Fibroblast of the conjunctiva (primary cell): ENCODE data around the gene CCDC78.

Experiments
- DNase-seq: peaks from one replicate; pipeline ENCODE4 v3.0.0-alpha.2; 2010; ENCODE audit warnings: low read depth

The CCDC78 gene

DNA sequence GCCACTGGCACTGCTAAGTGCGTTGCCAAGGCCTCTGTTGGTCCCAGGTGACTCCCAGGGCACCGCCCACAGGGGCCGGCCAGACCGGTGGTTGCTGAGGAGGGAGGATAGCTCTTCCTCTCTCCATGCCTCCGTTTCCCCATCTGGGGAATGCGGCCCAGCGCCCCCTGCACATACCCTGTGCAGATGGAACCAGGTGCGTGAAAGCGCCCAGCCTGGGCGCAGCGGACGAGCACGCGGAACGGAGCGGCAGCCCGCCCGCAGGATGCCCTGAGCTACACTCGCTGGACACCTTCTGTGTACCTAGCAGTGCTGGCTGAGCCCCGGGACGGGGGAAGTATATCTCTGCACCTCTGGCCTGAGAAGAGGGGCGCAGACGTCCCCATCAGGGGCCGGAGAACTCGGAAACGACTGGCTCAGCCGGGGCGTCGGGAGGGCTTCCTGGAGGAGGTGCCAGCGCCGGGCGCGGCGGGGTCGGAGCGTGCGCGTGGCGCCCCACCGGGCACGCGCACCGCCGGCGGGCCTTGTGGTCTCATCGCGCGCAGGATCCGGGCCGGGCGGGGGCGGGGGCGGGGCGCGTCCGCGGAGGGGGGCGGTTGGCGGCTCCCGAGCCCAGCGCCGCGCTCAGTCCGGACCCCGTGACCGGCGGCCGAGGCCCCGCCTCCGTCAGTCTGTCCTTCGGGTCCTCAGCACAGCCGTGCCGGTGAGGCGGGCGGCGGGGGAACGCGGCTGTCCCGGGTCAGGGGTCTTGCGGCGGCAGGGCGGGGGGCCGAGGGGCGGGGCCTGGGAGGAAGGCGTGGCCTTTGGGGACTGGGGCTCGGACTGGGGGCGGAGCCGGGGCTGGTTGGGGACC is at the start of gene CCDC78, which contains the start of gene HAGHL:
CCDC78 (minus strand) TSS at position 6 of the 853 bp plus-strand sequence. CDS start 76 bp downstream, outside the sequence.
HAGHL (plus strand) TSS at position 669 of the 853 bp plus-strand sequence. CDS start 404 bp downstream, outside the sequence.
- no peak for DNase-seq

DNA sequence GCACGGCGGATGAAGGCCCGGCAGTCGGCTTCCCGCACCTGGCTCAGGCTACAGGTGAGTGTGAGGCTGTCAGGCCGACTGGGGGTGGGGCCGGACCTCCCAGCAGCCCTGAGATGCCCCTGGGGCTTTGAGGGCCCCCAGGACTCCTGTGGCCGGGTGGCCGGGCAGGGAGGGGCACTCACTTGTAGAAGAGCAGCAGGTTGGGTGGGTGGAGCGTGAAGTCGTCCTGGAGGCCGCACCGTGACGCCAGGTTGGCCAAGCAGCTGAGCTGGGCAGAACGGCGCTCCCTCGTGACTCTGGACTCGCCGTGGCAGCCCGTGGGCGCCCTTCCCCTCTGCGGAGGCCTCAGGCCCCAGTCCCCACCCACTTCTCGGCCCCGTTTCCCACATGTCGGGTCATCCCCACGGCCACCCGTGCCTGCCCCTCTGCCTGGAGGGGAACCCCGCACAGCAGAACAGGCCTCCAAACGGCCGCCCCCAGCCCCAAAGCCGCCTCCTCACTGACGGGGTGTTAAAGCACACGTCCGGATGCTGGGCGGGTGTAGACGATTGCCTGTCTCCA is 49.1 kb upstream of the CCDC78 start:
- no peak for DNase-seq

DNA sequence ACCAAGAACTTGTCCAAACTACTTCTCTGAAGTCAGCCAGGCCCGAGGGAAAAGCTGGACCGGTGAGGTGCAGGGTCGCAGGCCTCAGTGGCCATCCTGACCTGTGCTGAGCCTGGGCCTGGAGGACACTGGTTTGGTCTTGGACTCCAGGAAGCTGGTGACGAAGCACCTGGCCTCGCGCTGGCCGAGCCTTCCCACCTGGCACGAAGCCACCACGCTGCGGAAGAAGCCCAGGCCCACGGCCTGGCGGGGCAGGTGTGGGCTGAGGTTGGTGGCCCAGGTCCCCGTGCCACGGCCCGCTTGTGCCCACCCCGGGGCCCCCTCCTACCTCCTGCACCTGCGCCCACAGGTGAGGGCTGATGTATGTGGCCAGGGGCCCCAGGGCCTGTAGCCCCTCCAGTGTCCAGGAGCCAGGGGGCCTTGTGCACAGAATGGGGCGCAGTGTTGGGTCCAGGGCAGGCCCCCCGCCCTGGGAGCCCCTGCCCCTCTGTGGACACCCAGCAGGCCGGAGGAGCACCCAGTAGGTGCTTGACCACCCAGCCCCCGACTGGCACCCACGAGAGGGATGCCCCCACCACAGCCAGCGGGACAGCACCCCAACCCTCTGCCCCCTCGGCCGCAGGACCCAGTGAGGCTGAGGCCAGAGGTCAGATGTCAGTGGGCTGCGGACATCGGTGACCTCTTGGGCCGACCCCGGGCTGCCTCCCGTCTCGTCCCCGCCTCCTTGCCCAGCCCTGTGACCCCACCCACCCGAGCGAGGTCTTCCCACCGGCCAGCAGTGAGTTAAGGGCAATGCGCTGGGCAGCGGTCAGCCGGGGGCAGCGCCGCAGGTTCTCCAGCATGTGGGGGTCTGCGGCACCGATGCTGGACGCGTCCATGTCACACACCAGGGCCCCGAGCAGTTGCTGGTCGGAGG is 48.1 kb upstream of the CCDC78 start:
- DNase-seq, result no peak

DNA sequence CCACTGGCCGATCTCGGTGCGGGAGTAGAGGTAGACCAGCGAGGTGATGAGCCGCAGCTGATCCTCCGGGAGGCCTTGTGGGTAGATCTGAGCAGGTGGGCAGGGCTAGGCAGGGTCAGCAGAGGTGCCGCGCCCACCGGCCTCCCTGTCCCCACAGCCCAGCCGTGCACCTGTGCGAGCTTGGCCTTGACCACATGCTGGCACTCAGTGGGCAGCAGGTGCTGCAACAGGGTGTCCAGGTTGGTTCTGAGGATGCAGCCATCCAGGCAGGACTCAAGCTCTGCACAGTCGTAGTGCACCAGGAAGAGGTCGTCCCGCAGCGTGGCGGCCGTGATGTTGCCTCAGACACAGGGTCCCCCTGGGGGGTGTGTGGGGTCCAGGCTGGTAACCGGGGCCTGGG is 46.7 kb upstream of the CCDC78 start:
- DNase-seq, result no peak

DNA sequence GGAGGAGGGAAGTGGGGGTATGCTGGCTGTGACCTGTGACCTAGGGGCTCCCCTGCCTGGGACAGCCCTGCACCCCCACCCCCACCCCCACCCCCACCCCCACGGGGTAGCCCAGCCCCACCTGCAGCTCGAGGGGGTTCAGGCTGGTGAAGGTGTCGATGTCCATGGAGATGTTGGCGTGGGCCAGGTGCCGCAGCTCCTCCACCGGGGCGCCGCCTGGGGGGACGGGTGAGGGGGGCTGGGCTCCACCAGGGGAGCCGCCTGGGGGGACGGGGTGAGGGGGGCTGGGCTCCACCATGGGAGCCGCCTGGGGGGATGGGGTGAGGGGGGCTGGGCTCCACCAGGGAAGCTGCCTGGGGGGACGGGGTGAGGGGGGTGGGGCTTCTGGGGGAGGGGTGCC is 44.2 kb upstream of the CCDC78 start:
- DNase-seq, result no peak

DNA sequence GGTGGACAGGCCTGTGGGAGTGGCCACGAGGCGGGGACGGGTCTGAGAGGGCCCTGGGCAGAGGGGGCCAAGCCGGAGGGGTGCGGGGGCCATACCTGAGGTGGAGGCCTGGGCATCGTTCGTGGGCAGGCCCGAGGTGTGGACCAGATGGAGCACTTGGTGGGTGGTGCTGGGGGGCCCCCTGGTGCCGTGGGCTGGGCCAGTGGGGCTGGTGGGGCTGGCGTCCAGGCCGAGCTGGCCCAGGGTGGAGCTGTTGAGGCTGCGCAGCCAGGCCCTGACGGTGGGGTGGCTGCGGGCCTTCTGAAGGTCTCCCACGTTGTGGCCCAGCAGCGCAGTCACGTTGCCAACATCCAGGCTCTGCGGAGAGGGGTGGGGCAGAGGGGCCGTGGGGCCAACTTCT is 43.7 kb upstream of the CCDC78 start:
- DNase-seq, result no peak

DNA sequence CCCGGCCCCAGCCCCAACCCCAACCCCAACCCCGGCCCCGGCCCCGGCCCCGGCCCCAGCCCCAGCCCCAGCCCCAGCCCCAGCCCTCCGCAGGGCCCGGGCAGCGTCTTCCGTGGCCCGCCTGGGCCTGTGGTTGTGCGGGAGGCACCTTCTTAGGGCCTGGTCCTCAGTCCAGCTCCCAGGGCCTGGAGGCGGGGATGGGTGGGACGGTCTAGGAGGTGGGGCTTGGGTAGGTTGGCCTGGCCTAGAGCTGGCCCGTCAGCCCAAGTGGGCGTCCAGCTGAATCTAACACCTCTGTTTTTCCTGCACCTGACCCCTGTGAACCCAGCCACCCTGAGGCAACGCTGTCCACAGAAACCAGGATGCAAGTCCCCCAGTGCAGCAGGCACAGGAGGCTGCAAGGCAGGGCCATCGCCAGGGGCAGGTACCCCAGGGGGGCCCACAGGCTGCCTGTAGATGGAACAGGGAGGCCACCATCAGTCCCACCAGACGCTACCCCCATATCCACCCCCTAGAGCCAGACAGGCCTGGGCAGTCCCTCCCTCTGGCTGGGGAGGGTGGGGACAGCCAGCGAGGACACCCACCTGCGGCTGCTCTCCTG is 43.0 kb upstream of the CCDC78 start:
- no peak for DNase-seq

DNA sequence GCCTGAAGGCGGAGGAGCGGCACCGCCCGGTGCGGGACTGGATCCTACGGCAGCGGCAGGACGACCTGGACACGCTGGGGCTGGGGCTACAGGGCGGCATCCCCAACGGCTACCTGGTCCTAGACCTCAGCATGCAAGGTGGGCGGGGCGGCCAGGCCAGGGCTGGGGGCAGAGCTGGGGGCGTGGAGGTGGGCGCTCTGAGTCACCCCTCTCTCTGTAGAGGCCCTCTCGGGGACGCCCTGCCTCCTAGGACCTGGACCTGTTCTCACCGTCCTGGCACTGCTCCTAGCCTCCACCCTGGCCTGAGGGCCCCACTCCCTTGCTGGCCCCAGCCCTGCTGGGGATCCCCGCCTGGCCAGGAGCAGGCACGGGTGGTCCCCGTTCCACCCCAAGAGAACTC is 42.2 kb upstream of the CCDC78 start:
- DNase-seq, result no peak

DNA sequence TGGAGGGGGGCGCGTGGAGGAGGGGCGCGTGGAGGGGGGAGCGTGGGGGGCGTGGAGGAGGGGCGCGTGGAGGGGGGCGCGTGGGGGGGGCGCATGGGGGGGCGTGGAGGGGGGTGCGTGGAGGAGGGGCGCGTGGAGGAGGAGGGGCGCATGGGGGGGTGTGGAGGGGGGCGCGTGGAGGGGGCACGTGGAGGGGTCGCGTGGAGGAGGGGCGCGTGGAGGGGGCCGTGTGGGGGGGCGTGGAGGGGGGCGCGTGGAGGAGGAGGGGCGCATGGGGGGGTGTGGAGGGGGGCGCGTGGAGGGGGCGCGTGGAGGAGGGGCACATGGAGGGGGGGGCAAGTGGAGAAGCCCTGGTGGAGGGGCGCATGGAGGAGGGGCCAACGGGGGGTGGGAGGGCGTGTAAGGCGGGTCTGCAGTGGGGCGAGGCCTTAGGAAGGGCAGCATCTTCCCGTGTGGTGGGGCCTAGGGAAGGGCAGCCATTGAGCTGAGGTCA is 41.5 kb upstream of the CCDC78 start:
- DNase-seq, result no peak

DNA sequence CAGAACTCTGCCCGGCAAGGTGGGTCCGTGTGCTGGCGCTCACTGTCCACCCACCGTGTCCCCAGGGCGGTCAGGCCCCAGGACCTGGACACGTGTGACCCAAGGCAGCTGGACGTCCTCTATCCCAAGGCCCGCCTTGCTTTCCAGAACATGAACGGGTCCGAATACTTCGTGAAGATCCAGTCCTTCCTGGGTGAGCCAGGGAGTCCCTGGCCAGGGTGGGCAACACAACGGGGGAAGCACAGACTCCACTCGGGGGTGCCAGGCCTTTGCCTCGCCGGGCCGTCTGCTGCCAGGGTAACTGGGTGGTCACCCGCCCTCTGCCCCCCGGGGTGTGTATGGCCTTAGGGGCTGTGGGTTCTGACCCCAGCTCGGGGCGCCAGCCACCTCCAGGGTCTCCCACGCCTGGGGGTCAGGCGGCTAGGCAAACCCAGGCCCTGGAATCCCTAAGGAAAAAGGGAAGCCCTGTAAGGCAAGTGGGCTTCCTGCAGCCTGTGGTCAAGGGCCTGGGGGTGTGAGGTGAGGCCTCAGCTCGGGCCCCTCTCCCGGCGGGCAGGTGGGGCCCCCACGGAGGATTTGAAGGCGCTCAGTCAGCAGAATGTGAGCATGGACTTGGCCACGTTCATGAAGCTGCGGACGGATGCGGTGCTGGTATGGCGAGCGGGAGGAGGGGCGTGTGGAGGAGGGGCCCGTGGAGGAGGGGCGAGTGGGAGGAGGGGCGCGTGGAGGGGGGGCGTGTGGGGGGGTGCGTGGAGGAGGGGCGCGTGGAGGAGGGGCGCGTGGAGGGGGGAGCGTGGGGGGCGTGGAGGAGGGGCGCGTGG is 40.8 kb upstream of the CCDC78 start:
- DNase-seq, result no peak

DNA sequence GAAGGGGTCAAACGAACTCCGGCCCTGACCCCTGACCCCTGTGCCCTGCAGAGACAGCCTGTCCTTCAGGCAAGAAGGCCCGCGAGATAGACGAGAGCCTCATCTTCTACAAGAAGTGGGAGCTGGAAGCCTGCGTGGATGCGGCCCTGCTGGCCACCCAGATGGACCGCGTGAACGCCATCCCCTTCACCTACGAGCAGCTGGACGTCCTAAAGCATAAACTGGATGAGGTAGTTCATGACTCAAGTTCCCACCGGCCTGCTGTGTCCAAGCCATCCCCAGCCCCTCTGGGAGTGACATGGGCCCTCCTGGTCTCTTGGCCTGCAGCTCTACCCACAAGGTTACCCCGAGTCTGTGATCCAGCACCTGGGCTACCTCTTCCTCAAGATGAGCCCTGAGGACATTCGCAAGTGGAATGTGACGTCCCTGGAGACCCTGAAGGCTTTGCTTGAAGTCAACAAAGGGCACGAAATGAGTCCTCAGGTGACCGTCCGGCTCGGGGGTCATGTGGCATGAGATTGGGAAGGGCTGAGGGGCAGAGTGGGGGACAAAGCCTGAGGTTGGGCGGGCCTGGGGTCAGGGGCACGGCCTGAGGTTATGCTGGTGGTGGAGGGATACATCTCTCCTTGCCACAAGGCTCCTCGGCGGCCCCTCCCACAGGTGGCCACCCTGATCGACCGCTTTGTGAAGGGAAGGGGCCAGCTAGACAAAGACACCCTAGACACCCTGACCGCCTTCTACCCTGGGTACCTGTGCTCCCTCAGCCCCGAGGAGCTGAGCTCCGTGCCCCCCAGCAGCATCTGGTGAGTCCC is 40.0 kb upstream of the CCDC78 start:
- no peak for DNase-seq

DNA sequence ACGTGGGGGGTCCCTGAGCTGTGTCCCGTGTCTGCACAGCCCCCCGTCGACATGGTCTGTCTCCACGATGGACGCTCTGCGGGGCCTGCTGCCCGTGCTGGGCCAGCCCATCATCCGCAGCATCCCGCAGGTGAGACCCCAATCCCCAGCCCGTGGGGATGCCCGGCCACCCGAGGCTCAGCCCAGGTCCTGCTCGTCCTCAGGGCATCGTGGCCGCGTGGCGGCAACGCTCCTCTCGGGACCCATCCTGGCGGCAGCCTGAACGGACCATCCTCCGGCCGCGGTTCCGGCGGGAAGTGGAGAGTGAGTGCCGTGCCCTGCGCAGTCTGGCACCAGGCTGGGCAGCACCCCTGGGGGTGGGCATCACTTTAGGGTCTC is 39.2 kb upstream of the CCDC78 start:
- no peak for DNase-seq

DNA sequence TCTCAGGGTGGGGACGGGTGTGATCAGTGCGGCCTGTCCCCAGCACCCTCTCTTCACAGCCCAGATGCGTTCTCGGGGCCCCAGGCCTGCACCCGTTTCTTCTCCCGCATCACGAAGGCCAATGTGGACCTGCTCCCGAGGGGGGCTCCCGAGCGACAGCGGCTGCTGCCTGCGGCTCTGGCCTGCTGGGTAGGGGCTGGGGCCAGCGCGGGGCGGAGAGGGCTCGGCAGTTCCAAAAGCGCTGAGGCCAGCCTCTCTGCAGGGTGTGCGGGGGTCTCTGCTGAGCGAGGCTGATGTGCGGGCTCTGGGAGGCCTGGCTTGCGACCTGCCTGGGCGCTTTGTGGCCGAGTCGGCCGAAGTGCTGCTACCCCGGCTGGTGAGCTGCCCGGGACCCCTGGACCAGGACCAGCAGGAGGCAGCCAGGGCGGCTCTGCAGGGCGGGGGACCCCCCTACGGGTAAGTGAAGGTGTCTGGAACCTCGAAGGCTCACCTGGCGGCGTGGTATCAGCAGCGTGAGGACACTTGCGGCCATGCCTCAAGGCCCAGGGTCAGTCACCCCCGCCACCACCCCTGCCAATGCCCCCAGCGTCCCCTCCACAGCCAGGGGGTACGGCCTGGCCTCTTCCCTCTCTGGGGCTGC is 38.7 kb upstream of the CCDC78 start:
- DNase-seq, result no peak

DNA sequence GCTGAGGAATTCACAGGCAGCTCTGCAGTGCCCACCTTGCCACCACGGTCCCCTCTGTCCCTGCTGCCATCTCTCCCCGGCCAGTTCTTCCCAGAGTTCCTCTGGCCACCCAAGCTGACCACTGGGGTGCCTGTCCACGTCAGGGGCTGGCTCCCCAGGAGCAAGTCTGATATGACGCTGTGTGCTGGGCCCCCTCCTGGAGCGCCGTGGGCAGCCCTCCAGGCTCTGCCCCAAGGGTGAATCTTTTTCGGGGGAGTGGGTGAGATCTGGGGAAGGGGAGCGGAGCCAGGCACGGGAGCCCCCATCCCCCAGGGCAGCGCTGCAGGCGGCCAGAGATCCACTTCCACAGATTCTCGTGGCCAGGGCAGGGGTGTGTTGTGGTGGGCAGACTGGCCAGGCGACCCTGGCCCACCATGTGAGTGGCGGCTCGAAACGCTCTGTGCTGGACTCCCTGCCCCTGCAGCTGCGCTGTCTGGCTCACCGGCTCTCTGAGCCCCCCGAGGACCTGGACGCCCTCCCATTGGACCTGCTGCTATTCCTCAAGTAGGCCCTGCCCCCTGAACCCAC is 38.0 kb upstream of the CCDC78 start:
- no peak for DNase-seq

DNA sequence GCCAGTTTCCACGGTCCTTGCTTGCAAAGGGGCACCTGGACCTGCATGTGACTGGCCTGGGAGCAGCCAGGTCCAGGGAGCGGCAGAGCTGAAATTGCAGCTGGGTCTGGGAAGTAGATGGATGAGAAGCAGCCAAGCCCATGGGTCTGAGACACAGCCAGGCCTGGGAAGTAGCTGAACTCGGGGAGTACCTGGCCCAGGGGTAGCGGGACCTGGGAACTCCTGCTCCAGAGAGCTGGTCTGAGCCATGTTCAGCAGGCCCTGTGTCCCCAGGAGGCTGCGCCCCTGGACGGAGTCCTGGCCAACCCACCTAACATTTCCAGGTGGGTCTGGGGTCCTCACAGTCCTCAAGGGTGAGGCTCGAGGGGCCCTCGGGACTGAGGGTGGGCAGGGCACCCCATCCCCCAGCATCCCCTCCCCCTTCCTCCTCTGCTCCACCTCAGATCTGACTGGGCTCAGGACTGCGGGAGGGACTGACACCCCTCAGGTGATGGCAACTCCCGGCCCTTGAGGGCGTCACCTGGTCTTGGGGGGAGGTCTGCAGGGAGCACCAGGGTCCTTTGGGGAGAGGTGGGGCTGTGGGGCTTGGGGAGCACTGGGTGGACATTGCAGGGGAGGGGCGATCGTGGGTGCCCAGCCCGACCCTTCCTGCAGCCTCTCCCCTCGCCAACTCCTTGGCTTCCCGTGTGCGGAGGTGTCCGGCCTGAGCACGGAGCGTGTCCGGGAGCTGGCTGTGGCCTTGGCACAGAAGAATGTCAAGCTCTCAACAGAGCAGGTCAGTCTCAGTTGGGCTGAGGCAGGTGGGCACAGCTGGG is 37.3 kb upstream of the CCDC78 start:
- no peak for DNase-seq

DNA sequence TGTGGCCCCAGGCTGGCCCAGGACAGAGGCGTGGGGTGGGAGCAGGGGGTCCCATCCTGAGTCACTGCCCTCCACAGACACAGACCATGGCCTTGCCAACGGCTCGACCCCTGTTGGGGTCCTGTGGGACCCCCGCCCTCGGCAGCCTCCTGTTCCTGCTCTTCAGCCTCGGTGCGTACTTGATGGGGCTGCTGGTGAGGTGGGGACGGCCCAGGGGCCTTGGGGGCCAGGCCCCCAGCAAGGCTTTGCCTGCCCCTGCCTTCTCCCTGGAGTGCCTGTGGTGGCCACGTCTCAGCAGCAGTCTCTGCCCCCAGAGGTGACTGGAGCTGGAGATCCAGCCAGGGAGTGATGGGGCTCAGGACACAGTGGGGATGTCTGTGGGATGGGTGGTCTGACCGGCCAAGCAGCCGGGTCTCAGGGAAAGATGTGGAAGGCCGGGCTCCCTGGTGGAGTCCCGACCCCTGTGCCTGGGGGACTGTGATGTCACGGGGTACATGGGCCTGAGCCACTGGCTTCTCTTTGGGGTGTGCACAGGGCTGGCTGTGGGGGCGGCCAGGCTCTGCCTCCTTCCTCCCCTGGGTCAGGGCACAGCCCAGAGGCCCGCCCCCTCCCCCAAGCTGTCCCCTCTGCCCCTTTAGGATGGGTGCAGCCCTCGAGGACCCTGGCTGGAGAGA is 36.5 kb upstream of the CCDC78 start:
- DNase-seq, result no peak

DNA sequence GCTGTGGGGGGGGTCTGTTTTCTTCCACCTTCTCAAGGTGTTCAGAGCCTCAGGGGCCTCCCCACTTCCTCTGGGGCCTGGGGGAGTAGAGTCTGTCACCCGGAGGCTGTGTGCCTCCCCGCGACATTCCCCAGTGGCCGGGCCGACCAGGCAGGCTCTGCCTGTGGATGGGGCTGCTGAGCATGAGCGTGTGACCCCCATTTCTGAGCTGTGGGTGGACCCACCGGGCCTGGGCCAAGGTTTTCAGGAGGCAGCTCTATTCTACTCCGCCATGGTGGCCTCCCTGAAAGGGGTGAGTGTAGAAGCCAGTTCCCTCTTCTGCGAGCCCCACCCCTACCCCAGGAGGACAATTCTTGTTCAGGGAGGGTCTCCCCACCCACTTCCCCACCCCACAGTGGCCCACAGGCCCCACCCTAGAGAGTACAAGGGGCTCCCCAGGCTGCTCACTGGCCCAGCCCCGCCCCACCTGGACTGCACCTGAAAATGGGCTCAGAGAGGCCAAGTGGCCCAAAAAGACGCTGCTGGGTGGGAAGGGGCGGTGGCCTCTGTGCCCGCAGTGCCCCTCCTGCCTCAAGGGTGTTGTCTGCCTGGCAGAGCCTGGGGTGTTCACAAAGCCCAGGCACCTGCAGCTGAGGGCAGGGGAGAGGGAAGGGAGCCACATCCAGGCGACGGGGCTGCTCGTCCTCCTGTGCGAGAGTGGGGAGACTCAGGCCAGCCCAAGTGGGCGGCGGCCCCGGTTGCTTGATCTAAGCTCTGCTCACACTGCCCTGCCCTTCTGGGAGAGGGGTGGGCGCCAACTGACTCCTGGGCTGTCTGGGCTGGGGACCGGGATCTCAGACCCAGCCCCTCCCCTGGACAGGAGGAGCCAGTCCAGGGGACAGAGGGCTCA is 35.6 kb upstream of the CCDC78 start:
- no peak for DNase-seq
